ENCODE data around the gene CNPPD1.

CNPPD1 gene

GRCh38 chr2:219176818-219177551, at the start of gene CNPPD1:
CNPPD1 (minus strand) TSS chr2:219176925; CDS start chr2:219176828, 97 bp downstream.
- peak; percentile 86 for DNase-seq (ENCODE audit: low read depth)

GRCh38 chr2:219225350-219225749, 48.6 kb upstream of the CNPPD1 start:
- no peak for DNase-seq (ENCODE audit: low read depth)

- DNase-seq (ENCODE audit: low read depth) = no peak
These were observed 47.3 kb upstream of the CNPPD1 start for GRCh38 chr2:219223831-219224610.

GRCh38 chr2:219221957-219222518, 45.3 kb upstream of the CNPPD1 start:
- no peak for DNase-seq (ENCODE audit: low read depth)

- DNase-seq (ENCODE audit: low read depth) = no peak
These were observed 44.1 kb upstream of the CNPPD1 start for GRCh38 chr2:219220652-219221402.

GRCh38 chr2:219219784-219220532, 43.2 kb upstream of the CNPPD1 start:
- DNase-seq (ENCODE audit: low read depth) = no peak

- DNase-seq (ENCODE audit: low read depth) = peak; percentile 92
These were observed 42.3 kb upstream of the CNPPD1 start, which contains the start of gene ABCB6 for GRCh38 chr2:219218732-219219701. ABCB6 (minus strand) TSS chr2:219218958; CDS start chr2:219218673, 285 bp downstream.

- peak; percentile 83 for DNase-seq (ENCODE audit: low read depth)
These were observed 41.5 kb upstream of the CNPPD1 start for GRCh38 chr2:219218217-219218731.

GRCh38 chr2:219216535-219216915, 39.8 kb upstream of the CNPPD1 start:
- DNase-seq (ENCODE audit: low read depth) = no peak

- DNase-seq (ENCODE audit: low read depth) = no peak
These were observed 39.3 kb upstream of the CNPPD1 start for GRCh38 chr2:219215871-219216534.

- no peak for DNase-seq (ENCODE audit: low read depth)
These were observed 38.1 kb upstream of the CNPPD1 start for GRCh38 chr2:219214786-219215185.

GRCh38 chr2:219214141-219214540, 37.4 kb upstream of the CNPPD1 start:
- no peak for DNase-seq (ENCODE audit: low read depth)

- no peak for DNase-seq (ENCODE audit: low read depth)
These were observed 36.9 kb upstream of the CNPPD1 start for GRCh38 chr2:219213486-219214071.

- DNase-seq (ENCODE audit: low read depth) = no peak
These were observed 36.3 kb upstream of the CNPPD1 start for GRCh38 chr2:219213026-219213415.

- DNase-seq (ENCODE audit: low read depth) = no peak
These were observed 34.2 kb upstream of the CNPPD1 start for GRCh38 chr2:219210886-219211362.

GRCh38 chr2:219210196-219210885, 33.6 kb upstream of the CNPPD1 start:
- DNase-seq (ENCODE audit: low read depth) = no peak

GRCh38 chr2:219209236-219210195, 32.8 kb upstream of the CNPPD1 start:
- DNase-seq (ENCODE audit: low read depth) = no peak
